ENCODE measurements around the gene PELO.
"Not testable (repeated sequence)": the region's sequence is repeated elsewhere in the genome, so short reads cannot be mapped to it uniquely, and the experiment has no call there.

PELO gene

DNA sequence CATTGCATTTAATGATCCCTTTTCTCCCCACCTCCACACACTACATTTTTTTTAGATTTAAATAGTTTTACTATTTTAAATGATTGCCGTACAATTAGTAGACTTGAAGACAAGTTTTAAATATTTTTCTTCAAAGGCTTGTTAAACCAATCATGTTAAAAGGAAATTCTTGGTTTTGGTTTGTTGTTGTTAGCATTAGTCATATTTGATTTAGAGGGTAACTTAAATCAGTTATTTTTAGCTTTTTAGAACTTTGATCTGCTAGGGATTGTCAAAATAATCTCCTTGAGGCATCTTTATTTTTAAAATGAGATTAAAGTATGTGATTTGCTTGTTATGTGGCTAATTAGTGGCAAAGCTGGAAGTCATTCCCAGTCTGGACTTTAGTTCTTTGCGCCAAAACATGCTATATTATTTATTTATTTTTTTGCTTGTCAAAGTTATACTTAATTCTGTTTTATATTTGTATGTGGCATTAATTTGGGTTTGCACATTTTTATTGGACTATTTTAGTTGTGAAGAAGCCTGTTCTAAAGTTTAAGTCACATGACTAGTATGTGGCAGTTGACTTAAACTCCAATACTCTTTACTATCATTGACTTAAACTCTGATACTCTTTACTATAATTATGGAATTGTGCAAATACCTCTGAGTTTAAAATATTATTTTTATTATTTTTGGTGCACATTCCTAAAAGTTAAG lies 14.7 kb downstream of the PELO start:
- no peak for DNase-seq

DNA sequence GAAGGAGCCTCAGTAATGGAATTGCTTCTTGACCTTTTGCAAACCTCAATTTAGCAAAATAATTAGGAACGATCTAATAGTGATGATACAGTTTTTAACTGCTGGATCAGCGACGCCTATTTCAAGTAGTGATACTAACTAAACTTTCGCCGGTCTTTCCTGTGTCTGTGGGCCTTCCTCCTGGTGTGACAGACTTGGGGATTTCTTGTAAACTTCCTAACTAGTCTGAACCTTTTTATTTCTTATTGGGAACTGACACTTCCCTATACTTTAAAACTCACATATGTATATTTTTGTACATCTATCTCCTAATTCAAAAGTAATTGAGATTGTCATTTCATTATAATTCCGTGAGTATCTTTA lies 15.2 kb downstream of the PELO start:
- DNase-seq, result no peak

DNA sequence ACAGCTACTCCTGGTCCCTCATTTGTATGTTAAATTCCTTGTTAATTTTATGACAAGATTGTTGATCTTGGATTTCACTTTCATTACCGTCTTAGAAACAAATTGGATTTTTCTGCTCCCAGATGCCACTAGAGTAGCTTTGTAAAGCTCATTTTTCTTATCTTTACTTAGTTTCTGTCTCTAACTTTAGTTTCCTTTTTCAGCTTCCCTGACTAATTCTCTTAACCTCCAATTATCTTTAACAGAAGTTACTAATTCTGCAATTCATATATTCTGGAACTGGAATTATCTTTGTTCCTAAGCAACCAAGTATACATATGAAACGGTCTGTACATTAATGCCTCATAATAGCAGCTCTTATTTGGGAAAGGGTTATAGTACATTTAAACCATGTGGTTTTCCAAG lies 16.7 kb downstream of the PELO start:
- no peak for DNase-seq

DNA sequence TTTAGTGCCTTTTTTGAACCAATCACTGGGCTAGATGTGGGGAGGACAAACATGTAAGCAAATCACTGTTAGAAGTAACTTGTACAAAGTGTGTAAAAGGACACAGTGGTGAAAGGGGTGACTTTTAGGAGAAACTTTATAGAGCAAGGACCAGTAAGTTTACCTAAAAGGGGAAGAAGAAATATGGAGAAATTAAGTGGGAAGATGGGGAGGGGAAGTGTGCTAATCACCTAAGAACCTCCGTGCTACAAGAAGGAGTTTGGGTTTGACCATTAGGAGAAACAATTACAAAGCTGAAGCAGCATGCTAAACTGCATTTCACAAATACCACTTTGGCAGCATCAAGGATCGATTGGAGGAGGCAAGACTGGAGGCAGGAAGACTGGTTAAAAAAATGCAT lies 17.3 kb downstream of the PELO start:
- DNase-seq, result no peak

DNA sequence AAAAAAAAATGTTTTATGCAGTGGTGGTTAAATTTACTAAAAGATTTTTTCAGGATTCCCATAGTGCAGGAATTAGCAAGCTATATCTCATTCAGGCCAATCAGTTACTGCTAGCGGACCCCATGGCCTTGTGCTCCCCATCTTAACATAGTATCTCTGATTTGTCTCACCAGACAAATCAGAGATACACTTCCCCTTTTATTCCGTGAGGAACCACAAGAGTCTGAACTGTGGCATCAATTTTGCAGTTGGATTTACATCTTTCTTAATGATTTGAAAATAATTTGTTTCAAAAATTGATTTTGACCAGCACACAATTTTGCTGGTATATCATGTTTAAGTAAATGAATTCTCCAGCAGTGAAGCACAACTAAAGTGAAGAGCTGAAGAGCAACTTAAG lies 17.9 kb downstream of the PELO start:
- DNase-seq, result no peak

DNA sequence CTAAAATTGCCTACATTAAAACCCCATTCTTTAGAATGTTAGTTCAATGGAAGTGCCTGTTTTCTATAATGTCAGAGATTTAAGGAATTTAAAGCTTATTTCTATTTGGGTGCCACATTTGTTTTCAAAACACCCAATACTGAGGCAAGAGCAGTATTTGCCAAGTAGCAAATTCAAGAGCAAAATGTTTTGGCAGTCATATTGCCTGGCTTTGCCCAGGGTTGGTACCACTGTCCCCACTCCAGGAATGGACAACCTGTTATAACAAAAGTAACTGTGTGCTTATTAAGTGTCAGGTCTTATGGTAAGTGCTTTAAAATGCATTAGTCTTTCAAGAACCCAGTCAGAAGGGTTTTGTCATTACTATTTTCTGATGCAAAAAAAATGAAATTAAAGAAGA lies 19.3 kb downstream of the PELO start:
- no peak for DNase-seq

DNA sequence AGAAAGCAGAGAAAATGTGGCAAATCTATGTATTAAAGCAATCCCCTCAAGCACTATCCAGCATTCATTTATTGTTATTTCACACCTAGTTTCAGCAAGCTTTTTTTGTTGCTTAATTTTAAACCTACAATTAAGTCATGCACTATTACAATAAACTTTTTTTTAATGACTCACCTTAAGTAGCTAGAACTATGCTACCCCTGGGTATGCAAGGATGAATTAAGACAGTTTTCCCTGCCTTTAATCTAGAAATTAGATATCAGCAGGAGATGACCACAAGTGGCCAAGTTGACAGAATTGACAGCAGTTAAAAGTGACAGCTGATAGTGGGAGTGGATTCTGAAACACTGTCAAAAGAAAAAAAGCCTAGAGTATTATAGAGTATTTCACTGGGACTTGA lies 20.0 kb downstream of the PELO start:
- no peak for DNase-seq

DNA sequence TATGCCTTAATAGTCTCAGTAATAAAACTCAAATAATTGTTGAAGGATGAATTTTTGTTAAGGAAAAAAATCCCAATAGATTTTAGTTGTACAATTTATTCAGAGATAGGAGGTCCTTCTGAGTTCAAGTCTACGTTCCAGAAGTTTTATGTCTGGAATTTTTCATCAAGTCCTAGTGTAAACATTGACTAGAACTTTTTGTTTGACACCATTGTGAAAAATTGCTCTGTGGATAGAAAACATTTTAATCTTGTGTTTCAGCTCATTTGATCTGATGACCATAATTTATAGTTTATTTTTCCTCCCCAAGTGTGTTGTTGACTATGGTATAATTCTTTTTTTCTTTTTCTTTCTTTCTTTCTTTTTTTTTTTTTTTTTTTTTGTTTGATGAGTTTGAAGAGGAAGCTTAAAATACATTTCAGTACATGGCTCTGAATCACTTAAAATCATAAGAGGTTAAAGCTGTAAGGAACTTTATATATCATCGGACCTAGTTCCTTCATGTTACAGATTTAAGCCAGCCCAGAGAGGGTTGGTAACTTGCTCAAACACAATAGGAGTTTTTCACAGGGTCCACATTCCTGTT lies 20.7 kb downstream of the PELO start:
- no peak for DNase-seq

DNA sequence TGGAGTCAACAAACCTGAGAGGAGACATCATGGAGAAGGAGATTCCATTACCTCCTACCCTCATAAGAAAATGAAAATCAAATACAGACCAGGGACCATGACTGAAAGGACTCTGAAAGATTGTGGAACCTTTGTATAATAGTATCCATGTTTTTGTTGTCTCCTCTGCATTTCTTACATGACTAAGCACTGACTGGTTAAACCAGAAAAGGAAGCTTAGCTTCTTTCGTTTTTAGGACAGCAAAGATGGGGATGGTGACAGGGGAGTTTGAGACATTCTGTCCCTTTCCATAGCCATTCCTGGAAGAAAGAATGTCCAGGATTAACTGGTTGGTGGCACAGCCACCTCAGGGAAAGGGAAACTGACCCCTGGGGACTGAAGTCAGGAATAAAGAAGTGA lies 22.2 kb downstream of the PELO start:
- no peak for DNase-seq

DNA sequence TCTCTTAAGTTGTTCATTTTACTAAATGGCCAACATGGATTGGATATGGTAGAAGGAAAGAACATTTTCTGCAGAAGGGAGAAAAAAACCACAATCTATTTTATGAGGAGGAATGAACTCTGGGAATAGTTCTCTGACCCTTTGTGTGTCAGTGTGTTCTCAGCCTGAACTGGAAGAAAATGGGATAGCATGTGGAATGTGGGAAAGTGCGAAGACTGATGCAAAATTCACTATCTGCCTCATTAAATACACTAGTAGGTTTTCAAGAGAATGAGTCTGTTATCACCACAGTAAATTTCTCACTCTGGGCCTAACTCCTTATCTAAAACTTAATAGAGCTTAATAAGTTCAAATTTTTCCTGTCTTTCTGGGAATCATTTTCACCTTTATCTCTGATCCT lies 22.7 kb downstream of the PELO start:
- no peak for DNase-seq

DNA sequence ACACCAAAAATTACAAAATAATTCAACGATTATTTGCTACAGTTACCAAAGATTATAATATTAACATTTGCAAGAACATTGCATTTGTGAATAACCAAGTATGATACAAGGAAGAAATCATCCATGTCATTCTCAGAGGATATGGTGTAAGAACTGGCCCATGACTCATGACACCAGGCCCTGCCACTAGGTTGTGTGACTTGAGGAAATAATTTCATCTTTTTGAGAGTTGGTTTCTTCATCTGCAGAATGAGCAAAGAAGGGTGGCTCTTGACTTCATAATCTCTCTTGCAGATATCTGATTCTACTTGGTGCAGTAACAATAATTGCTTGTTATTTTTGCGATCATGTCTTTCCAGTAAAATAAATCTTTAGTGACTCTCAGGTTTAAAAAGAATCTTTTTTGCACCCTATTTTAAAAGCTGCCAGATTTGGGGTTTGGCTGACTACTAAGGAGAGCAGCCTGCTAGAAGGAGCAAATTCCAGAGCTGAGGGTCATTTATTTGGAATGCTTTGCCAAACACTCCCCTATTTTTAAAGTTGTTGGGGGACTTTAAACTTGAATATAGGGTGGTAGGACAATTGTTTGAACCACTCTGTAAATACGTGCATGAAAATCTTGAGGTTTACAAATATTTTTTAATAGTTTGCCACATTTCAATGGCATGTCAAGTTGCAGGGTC lies 23.5 kb downstream of the PELO start:
- DNase-seq, result no peak

DNA sequence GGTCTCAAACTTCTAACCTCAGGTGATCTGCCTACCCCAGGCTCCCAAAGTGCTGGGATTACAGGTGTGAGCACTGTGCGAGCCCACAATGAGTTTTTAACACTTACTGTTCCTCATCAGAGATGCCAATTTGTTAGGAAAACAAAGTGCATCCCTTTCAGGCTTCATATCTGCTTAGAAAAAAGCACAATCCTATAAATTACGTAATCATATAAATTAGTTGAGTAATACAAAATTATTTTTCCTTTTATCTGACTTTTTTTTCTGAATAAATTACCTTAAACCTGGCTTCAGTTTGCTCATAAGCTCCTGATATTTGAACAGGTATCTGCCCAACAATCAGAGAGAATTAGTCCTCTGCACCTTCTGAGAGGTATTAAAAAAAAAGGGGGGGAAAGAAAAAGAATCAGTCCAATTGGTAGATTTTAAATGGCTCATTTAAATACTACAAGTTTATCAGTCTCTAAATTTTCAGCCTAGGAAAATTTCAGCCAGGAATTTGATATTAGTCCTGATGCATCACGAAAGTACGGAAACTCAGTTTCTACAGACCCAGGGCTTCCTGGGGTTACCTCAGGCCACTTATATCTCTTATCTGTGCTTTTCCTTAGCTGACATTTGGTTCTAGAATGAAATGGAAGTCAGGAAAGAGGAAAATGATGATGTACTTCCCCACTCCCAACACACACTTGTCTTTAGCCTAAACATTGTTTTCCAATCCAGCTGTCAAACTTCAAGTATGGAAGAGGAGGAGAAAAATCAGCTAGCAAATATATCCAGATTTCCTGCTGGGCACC lies 26.8 kb downstream of the PELO start:
- no peak for DNase-seq

DNA sequence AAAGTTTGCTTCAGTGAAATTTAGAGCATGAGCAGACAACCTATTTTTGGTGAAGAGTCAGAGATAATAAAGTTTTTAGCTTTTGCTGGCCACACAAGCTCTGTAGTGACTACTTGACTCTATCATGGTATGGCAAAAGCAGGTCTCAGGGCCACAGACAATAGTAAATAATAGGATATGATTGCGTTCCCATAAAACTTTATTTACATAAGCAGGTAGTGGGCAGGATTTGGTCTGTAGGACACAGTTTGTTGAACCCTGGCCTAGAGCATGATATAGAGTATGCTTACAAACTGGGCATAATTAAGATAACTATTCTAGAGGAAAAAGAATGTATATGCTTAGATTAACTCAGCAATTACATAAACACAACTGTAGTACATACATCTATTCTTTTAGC lies 30.1 kb downstream of the PELO start:
- no peak for DNase-seq

DNA sequence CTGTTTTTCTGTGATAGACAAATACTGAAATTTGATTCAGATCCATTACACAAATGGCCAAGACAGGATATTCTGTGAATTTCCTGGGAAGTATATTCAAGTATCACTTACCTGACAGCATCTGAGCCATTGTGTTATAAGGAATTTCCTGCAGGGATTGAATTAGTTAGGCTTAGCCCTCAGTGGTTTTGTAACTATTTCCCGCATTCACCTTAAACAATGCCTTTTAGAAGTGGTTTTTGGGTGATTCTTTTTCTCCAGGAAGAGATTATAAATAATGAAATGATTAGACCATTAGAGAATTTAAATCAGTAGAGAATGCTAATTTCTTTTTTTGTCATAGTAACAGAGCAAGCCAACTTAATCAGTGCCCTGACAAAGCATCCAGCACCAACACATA lies 30.6 kb downstream of the PELO start:
- DNase-seq, result no peak

DNA sequence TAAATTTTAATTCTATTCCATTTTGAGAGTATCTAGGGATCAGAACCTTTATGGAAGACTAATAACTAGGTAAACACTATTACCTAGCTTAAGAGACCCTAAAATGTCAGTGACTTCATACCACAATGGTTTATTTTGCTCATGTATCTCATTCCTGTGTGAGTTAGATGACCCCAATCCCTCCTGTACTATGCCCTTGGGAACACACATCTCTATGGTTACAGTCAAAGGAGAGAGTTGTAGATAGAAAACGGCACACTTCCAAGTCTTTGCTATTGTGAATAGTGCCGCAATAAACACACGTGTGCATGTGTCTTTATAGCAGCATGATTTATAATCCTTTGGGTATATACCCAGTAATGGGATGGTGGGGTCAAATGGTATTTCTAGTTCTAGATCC lies 31.1 kb downstream of the PELO start:
- DNase-seq, result not testable (repeated sequence)

DNA sequence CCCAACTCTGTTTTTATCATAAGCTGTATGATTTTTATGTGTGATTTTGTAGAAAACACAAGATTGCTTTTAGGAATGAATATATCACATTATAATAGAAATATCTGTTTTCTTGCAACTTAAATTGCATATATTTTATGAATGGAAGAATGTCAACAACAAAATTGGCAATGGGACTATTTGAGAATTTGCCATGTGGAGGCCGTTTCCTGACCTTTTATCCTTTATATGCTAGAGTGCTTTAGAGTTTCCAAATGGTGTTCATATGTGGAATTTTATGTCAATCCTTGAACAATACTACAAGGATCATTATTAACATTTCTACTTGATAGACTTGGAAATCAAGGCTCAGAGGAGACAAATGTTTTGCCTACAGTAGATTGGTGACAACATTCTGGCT lies 34.2 kb downstream of the PELO start:
- no peak for DNase-seq

DNA sequence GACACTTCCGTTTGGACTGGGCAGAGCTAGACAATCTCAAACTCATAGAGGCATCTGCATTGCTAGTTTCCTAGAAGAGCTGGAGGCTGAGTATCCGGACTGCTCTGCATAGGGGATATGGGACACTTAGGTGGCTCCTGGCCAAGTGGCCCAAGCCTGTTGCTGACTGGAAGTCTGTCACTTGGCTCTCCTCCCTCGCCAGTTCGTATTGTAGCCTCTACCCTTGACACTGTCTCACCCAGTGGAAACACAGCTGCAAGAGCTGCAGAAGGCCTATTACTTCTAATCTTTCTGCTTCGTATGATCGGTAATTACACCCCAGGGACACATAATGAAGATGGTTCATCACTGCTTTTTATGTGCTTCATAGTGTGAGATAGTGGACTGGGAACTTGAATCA lies 34.7 kb downstream of the PELO start:
- no peak for DNase-seq

DNA sequence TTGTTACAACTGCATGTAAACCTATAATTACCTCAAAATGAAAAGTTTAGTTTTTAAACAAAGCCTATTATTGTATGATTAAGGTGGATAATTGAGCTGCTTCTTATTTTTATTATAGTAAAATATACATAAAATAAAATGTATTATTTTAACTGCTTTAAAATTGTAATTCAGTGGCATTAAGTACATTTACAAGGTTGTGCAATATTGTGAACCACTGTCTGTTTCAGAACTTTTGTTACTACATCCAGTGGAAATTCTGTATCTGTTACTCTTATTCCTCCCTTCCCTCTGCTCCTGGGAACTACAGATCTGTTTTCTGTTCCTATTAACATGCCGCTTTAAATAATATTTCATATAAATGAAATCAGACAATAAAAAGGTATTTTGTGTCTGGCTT lies 37.1 kb downstream of the PELO start:
- no peak for DNase-seq

DNA sequence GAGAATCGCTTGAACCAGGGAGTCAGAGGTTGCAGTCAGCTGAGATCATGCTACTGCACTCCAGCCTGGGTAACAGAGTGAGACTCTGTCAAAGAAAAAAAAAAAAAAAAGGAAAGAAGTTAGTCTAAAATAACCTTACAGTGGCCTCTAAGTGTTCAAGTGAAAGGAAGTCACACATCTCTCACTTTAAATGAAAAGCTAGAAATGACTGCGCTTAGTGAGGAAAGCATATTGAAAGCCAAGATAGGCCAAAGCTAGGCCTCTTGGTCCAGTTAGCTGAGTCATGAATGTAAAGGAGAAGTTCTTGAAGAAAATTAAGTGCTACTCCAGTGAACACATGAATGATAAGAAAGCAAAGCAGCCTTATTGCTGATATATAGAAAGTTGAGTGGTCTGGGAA lies 38.1 kb downstream of the PELO start:
- DNase-seq, result no peak

DNA sequence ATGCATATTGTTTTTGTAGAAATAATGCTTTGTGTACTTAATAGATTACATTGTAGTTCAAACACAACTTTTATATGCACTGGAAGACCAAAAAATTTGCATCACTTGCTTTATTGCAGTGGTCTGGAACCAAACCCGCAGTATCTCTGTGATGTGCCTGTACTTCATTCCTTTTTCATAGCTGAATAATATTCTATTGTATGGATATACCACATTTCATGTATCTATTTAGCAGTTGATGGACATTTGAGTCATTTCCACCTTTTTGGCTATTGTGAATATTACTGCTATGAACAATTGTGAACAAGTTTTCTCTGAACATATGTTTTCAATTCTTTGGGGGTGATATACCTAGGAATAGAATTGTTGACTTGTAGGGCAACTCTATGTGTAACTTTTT lies 40.1 kb downstream of the PELO start:
- no peak for DNase-seq

DNA sequence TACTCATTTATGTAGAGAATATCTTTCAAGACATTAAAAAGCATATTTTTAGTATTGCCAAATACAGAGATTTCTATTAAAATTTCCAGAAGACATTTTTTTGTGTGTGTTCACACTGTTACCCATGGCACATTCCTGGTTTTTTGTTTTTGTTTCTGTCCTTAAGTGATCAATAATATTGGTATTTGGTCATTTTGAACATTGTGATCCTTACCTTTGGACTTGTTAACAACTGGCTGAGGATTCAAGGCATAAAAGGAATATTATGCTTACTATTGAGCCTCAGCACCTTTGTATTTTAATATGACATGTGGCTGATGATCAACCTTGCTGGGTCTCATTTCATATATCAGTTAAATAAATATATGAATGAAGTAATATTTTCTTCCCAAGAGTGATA lies 41.9 kb downstream of the PELO start:
- DNase-seq, result no peak

DNA sequence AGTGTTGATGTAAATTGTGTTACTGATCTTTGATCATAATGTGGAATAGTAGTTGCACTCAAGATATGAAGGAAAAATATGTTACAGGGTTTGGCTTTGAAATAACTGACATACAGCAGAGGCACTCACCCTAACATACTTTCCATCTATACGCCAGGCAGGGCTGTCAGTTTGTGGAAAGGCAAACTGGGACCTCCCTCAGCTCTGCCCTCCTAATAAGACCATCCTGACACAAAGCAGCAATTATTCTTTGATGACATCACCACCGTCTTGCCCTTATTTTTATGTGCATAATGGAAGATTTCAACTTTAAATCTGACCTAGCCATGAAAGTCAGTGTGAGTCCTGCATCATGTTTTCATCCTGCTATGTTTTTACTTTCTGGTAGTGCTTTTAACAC lies 42.9 kb downstream of the PELO start:
- no peak for DNase-seq

DNA sequence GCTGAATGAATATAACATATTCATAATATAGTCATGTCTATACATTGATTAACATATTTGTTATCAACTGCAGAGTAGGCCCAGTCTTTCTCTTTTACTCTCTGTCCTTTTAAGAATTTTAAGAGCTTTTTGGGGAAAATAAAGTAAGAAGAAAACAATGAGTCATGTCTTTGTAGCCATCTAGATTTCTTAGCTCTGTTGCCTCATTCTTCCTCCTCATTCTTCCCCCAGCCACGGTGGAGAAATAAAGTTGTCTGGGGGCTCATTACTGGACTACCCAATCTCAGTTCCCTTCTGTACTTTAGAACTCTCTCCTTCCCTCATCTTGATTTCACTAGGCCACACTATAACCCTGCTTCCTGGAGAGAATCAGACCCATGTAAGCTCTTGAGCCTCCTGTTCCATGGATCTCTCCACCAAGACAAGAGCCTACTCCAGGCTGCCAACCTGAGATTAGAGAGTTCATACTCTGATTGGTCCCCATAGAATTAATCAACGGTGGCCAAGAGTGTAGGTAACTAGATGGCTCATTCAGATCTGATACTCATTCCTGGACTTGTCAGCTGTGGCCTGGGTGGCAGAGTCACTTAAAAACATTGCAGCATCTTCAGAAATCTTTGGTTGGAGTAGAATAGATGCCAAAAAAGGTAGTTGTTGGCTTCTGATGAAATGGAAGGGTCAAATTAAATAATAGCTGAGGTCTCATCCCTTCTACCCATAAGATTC lies 44.2 kb downstream of the PELO start:
- DNase-seq, result no peak
